Upper lobe of left lung (tissue), 4 donors: ENCODE data around the gene NKG7.

Experiments
- EP300 ChIP-seq, 4 donors: sonication (generic); formaldehyde crosslinking; IDR thresholded peaks; one replicate each; pipeline ENCODE4 v1.5.1; 2017; ENCODE audit warnings: antibody characterized with exemption in 4 of 4, control low read depth in 2 of 4
- POLR2A ChIP-seq, 4 donors: fragments of 450-650 bp; IDR thresholded peaks; one replicate each; pipeline ENCODE4 v1.5.1; 2016 to 2017; ENCODE audit warnings: antibody characterized with exemption in 4 of 4, mild to moderate bottlenecking in 2 of 4
- TF ChIP-seq, protein P1 (sequence below), 6 experiments: fragments of 450-650 bp in 4 of 6; fragments of 200-600 bp in 2 of 6; sonication (generic) in 2 of 6; IDR thresholded peaks; one replicate each; pipeline ENCODE4 v1.5.1; 2016 to 2019; ENCODE audit warnings: antibody characterized with exemption in 6 of 6

DNA sequence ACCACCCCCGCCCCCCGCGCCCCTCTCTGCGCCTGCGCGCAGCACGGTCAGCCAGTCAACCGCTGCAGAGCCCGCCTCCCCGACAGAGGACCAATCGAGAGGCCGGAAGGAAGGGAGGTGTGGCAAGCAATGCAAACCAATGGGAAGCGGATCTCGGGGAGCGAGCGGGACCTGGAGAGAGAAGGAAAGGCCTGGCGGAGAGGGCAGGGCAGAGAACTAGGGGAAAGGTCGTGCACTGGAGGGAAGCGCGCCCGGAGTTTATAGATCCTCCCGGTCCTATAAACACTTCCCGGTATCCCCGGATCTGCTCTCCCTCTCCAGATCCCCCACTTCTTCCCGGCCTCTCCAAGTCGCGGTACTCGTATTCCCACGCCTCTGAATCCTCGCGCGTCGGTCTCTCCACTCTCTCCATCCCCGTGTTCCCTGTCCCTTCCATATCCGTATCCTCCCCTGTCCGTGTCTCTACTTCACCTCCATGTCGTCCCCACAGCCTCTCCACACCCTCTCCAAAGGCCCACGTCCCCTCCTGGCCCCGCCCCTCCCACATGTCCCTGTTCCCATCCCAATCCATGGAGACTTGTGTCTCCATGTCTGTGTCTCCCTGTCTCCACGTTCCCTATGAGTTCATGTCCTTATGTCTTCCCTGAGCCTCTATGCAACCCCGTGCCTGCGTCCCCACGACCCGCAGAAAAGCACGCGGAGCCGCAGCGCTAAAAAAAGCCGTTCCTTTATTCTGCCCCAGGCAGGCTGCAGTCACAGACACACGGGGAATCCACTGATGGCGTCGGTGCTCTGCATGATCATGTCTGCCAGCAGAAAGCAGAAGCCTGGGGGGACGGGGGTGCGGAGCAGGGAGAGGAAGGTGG lies 5.8 kb downstream of the NKG7 start:
- peak in 3 of 4 donors; percentile 28 to 94 (median 89) for TF ChIP-seq POLR2A (IDR thresholded peaks at IDR 0.05)
- TF ChIP-seq, protein P1, sequence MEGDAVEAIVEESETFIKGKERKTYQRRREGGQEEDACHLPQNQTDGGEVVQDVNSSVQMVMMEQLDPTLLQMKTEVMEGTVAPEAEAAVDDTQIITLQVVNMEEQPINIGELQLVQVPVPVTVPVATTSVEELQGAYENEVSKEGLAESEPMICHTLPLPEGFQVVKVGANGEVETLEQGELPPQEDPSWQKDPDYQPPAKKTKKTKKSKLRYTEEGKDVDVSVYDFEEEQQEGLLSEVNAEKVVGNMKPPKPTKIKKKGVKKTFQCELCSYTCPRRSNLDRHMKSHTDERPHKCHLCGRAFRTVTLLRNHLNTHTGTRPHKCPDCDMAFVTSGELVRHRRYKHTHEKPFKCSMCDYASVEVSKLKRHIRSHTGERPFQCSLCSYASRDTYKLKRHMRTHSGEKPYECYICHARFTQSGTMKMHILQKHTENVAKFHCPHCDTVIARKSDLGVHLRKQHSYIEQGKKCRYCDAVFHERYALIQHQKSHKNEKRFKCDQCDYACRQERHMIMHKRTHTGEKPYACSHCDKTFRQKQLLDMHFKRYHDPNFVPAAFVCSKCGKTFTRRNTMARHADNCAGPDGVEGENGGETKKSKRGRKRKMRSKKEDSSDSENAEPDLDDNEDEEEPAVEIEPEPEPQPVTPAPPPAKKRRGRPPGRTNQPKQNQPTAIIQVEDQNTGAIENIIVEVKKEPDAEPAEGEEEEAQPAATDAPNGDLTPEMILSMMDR (IDR thresholded peaks at IDR 0.05): peak in 1 of 6 experiments; percentile 10
- peak in 1 of 4 donors; percentile 5 for TF ChIP-seq EP300 (IDR thresholded peaks at IDR 0.05)
